ENCODE measurements around the gene MOK.
"Not testable (repeated sequence)": the region's sequence is repeated elsewhere in the genome, so short reads cannot be mapped to it uniquely, and the experiment has no call there.

The MOK gene

GRCh38 chr14:102240481-102240880, 64.5 kb downstream of the MOK start:
- DNase-seq, result not testable (repeated sequence)

GRCh38 chr14:102239231-102239630, 65.7 kb downstream of the MOK start:
- DNase-seq, result no peak

- no peak for DNase-seq
These were observed 66.2 kb downstream of the MOK start for GRCh38 chr14:102238766-102239165.

- DNase-seq, result no peak
These were observed 66.8 kb downstream of the MOK start for GRCh38 chr14:102238131-102238530.

GRCh38 chr14:102236026-102236425, 68.9 kb downstream of the MOK start:
- no peak for DNase-seq

- peak; percentile 88 for DNase-seq
These were observed 69.6 kb downstream of the MOK start for GRCh38 chr14:102235275-102235897.

- DNase-seq, result no peak
These were observed 70.4 kb downstream of the MOK start for GRCh38 chr14:102234331-102235264.

GRCh38 chr14:102233081-102233480, 71.9 kb downstream of the MOK start:
- no peak for DNase-seq

- DNase-seq, result no peak
These were observed 72.7 kb downstream of the MOK start for GRCh38 chr14:102232348-102232625.

GRCh38 chr14:102231476-102232347, 73.3 kb downstream of the MOK start:
- DNase-seq, result no peak

- DNase-seq, result no peak
These were observed 74.3 kb downstream of the MOK start for GRCh38 chr14:102230481-102231210.

- no peak for DNase-seq
These were observed 75.2 kb downstream of the MOK start for GRCh38 chr14:102229739-102230092.

- DNase-seq, result no peak
These were observed 75.8 kb downstream of the MOK start for GRCh38 chr14:102229071-102229738.

GRCh38 chr14:102227184-102227964, 77.6 kb downstream of the MOK start:
- no peak for DNase-seq

- DNase-seq, result no peak
These were observed 78.4 kb downstream of the MOK start for GRCh38 chr14:102226356-102227125.

- no peak for DNase-seq
These were observed 79.0 kb downstream of the MOK start for GRCh38 chr14:102225936-102226335.

GRCh38 chr14:102225386-102225785, 79.6 kb downstream of the MOK start:
- no peak for DNase-seq

GRCh38 chr14:102223682-102224081, 81.3 kb downstream of the MOK start:
- DNase-seq, result no peak

- no peak for DNase-seq
These were observed 82.2 kb downstream of the MOK start for GRCh38 chr14:102222751-102223150.

- DNase-seq, result no peak
These were observed 82.9 kb downstream of the MOK start for GRCh38 chr14:102222009-102222575.
